GM19463 (cell line): Measurements from ENCODE around the gene NAP1L5.
A peak's percentile ranks its signal among the peaks of the same experiment; 100 is the strongest.

Experiments used
- ATAC-seq: cut with Tn5 transposase; IDR thresholded peaks from one replicate; pipeline ENCODE4 v1.9.1; 2021; ENCODE audit warnings: mild to moderate bottlenecking, moderate library complexity; ENCODE audit not compliant: unreplicated experiment

NAP1L5 gene

GRCh38 chr4:88661739-88662138 lies 35.9 kb downstream of the NAP1L5 start:
- ATAC-seq: no peak

GRCh38 chr4:88660446-88661294 lies 37.0 kb downstream of the NAP1L5 start:
- no peak for ATAC-seq

- no peak for ATAC-seq
These were observed 37.8 kb downstream of the NAP1L5 start for GRCh38 chr4:88659890-88660208.

GRCh38 chr4:88659055-88659889 lies 38.4 kb downstream of the NAP1L5 start:
- peak; percentile 98 for ATAC-seq

GRCh38 chr4:88655226-88655625 lies 42.4 kb downstream of the NAP1L5 start:
- ATAC-seq: no peak

- ATAC-seq: no peak
These were observed 44.2 kb downstream of the NAP1L5 start for GRCh38 chr4:88653371-88653946.

GRCh38 chr4:88649716-88650115 lies 47.9 kb downstream of the NAP1L5 start:
- no peak for ATAC-seq

GRCh38 chr4:88646528-88647280 lies 50.9 kb downstream of the NAP1L5 start:
- ATAC-seq: no peak

- ATAC-seq: no peak
These were observed 51.6 kb downstream of the NAP1L5 start for GRCh38 chr4:88645994-88646393.
